Epithelial cell of prostate (primary cell): ENCODE results near the gene MAGI1.
A peak's percentile ranks its signal among the peaks of the same experiment; 100 is the strongest.

ENCODE experiments used
- DNase-seq: peaks from one replicate; pipeline ENCODE4 v3.0.0-alpha.2; 2011; ENCODE audit warnings: low read depth, low spot score
- H3K27ac ChIP-seq: fragments of 450-650 bp; 2 replicates; pipeline ENCODE4 v1.5.1; 2017; ENCODE audit warnings: mild to moderate bottlenecking

MAGI1 gene

DNA sequence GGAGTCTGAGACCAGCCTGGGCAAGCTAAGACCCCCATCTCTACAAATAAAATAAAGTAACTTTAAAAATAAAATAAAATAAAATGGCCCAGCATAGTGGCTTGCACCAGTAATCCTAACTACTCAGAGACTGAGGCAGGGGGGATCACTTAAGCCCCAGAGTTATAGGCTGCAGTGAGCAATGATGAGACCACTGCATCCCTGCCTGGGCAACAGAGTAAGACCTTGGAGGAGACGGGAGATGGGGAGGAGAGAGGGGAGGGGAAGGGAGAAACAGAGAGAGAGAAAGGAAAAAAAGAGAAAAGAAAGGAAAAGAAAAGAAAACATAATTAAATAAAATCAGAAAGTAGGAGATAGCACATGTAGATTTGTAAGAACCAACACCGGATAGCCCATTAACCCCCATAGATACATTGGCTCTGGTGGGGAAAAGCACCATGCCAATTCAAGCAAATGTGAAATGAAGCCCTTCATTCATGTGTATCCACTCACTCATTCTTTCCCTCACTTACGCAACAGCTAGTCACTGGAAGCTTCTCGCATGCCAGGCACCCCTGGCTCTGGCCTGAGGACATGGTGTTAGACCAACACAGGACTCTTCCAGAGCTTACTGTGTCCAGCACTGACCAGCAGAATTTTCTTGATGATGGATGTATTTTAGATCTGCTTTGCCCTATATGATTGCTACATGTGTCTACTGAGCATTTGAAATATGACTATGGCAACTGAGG lies 183.2 kb downstream of the MAGI1 start:
- no peak for DNase-seq
- H3K27ac ChIP-seq = no peak overlapping the region

DNA sequence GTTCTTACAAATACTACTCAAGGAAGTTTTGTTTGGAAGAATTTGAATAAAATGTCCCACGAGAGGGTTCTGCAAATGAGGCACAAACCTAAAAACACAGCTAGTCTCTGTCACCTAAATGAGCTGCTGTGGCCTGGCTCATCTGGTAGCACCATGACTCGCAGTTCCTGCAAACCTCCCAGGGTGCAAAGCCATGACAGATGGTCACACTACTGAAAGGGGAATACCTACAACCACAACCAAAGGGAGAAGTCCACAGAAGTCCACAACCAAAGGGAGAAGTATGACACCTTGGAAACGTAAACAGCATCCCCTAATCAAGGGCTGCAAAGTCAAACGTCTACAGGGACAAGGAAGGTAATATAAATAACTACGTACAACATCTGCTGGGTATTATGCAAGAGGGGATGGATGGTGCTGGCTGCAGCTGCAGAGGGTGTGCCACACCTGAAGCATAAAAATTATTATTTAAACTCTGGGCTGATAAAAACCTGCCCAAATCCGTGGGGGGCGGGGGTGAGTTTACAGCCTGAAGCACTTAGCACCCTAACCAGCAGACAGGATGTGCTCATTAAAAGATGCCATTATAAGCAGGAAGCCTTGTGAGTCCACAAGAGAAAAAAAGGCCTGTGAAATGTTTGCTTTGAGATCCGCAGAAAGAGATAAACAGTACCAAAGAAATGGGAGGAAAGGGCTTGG lies 184.0 kb downstream of the MAGI1 start:
- no peak overlapping the region for H3K27ac ChIP-seq
- DNase-seq = no peak

DNA sequence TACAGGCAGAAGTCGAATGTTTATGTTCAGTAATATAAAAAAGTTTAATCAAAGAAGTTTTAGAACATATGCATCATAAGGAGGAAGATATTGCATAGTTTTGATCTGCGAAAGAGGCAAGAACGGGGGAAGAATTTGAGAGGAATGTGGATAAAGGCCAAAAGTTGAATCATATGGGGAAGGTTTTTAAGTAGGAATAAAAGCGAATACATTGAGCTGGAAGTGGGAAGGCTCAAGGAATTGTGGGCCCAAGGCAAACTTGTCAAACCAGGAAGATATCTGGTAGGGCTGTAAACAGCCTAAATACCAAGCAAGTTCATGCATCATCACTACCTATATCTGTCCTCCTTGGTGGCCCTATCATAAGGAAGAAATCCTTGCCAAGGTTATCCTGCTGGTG lies 186.9 kb downstream of the MAGI1 start:
- no peak overlapping the region for H3K27ac ChIP-seq
- DNase-seq = no peak

DNA sequence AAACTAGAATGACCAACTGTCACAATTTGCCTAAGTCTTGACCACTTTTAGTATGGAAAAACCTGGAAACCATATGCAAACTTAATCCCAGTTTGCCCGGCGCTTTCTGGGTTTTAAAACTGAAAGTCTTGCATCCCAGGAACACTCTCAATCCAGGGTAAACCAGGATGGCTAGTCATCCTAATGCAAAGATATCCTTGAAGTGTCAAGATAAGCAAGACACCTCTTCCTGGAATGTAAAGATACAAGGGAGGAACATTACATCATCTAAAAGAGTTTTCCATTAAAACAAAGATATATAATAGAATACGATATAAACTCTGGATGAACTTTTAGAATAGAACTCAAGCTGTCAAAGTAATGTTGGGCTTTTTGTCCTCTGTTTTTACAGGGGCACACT lies 188.5 kb downstream of the MAGI1 start:
- H3K27ac ChIP-seq = no peak overlapping the region
- no peak for DNase-seq

DNA sequence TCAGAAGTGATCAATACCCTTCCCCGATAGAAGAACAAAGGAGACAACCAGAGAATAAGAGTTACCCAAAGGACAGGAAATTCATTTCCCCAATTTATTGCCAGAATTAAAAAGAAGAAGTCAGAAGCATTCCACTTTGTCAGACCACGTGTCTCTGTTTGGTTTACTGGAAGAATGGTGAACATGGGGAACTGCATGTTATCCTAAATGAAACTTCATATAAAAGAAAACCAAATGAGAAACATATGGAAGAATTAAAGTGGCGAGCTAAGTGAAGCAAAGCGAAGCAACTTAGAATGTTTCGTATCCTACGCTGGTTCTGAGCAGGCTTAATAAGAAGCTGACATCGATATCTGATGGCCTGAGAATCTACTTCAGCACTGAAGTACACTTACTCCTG lies 190.7 kb downstream of the MAGI1 start:
- no peak overlapping the region for H3K27ac ChIP-seq
- no peak for DNase-seq

DNA sequence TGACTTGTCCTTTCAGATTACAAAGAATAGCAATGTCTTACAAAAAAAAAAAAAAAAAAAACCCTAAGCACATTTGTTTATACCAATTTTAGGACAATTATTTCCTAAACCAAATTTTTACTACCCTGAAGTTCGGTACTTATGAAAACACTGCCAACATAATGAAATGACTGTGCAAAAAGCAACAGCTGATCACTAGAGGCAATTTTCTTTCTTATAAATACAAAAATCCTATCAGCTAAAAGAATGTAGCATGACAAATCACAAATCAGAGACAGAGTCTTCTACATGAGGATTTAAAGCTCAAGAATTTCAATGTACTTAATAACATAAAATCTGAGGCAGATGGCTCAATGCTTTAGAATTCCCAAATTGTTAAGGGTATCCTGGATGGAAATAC lies 191.8 kb downstream of the MAGI1 start:
- no peak for DNase-seq
- no peak overlapping the region for H3K27ac ChIP-seq

DNA sequence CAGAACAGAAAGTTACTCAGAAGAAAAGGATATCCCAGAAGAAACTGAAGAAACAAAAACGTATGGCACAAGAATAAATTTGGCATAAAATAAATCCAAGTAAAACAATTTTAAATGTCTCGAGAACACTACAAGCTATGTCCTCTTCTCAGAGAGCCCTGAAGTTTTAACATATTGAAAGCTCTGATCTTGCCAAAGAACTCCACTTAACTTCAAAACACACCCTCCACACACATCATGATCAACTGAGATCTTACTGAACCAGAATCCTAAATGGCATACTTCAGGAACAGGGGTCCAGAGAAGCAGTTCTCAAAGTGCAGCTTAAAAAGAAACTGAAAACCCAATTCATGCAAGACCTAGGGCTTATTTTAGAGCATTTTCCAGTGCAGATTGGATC lies 194.3 kb downstream of the MAGI1 start:
- H3K27ac ChIP-seq = no peak overlapping the region
- DNase-seq = no peak

GRCh38 chr3:65843732-65844131 lies 195.0 kb downstream of the MAGI1 start:
- no peak overlapping the region for H3K27ac ChIP-seq
- no peak for DNase-seq

DNA sequence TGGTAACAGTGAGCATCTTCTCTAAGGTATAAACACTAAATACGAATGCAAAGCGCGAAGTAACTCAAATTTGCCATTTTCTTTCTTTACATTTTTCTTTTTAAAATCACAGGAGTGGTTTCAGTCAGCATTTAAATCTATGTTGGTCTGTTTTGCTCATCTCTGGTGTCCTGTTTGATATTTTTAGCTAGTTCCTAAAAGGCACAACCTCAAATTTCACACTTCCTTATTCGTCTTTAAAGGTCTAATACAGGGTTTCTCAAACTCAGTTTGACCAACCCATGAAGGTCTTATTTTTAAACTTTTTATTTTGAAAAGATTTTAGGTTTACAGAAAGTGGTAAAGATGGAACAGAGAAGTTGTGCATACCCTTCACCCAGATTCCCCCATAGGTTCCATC lies 201.1 kb downstream of the MAGI1 start:
- H3K27ac ChIP-seq = no peak overlapping the region
- no peak for DNase-seq

- DNase-seq = no peak
These were observed 202.7 kb downstream of the MAGI1 start for GRCh38 chr3:65836047-65836446.

GRCh38 chr3:65833761-65834505 lies 204.8 kb downstream of the MAGI1 start:
- H3K27ac ChIP-seq = peak overlapping the region; percentile 52
- DNase-seq = no peak

More at GRCh38 chr3:65836047-65836446, 202.7 kb downstream of the MAGI1 start:
- H3K27ac ChIP-seq = no peak overlapping the region

DNA sequence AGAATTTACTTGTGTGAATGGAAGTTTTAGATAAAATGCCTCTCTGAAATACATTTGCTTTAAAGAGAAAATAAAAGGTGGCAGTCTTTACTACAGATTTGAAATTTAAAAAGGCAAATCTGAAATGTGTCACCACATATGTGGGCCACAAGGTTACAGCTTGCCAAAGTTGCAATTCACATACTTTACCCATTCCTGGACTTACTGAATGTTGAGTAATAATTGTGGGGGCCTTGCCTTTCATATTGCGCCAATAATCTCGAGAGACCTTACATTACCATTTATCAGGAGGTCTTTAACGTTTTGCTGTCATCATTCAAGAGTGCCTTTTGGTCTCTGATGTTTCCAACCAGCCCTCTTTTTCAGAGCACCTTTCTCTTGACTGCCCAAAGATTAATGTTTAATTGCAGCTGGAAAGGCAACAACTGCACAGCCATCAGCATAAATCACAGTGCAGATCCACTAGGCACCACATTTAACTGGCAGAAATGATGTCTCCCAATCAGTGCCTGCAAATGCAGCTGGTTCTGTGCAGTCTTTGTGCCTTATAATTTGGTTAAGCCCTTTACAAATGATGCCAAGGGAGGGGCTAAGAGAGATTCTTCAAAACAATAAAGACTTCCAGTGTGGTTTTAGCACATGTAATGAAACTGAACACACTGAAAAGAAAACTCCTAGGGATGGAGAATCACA lies 206.8 kb downstream of the MAGI1 start:
- no peak overlapping the region for H3K27ac ChIP-seq
- DNase-seq = no peak

DNA sequence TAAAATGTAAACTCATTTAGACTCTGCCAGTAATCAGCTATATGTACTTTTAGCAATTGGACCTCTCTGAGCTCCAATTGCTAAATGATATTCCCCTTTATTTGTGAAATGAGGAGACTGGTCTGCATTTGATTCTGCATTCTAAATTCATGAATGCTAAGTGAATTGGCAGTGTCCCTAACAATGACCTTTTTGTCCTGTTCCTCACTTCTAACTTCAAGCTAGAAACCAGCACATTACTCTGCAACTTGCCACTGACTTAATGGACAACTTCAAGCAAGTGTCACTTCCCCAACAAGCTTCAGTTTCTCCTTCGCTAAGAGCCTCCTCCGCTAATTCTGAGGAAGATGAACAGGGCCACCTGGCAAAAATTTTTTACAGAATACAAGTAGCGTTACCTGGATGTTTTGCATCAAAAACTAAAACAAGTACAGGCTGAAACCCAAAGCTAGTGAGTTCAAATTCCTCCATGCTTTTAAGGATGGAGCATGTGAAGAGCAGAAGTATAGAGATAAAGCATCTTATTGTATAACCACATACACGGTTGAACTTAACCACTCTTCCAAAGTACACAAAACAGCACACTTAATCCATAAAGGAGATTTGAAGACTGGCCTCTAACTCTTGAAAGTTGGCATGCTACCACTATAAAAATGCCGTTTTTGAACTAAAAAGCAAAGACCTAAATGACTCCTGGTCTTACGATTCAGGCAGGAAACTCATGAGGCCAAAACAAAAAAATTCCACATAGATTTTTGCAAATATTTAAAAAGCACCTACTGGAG lies 207.6 kb downstream of the MAGI1 start:
- no peak overlapping the region for H3K27ac ChIP-seq
- DNase-seq = no peak

DNA sequence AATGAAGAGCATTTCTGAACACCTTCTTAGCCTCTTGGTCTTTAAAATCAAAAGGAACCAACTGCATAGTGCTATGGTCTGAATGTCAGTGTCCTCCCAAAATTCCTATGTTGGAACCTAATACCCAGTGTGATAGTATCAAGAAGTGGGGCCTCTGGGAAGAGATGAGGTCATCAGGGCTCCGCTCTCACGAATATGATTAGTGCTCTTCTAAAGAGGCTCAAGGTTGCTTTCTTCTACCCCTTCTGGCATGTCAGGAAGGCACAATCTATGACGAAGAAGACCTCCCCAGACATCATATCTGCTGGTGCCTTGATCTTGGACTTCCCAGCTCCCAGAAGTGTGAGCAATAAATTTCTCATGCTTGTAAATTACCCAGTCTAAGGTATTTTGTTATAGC lies 209.5 kb downstream of the MAGI1 start:
- DNase-seq = no peak
- H3K27ac ChIP-seq = no peak overlapping the region

GRCh38 chr3:65828706-65829105 lies 210.0 kb downstream of the MAGI1 start:
- no peak for DNase-seq
- H3K27ac ChIP-seq = no peak overlapping the region

GRCh38 chr3:65827076-65827475 lies 211.6 kb downstream of the MAGI1 start:
- H3K27ac ChIP-seq = no peak overlapping the region
- DNase-seq = no peak

GRCh38 chr3:65824166-65824565 lies 214.6 kb downstream of the MAGI1 start:
- no peak overlapping the region for H3K27ac ChIP-seq
- no peak for DNase-seq

DNA sequence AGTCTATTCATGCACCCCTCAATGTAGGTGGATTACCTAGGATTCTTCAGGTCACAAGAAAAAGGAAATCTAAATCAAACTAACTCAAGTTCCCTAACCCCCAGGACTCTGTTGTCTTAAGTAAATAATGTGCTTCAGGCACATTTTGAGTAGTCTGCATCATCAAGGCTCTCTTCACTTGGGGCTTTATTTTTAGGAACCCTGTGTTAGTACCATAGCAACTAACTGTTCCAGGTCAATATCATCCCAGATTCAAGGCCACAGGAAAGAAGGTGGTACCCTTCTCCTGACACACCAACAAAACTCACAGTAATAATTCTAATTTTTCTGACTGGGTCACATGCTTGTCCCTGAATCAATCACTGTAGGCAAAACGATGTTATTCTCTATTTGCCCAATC lies 218.1 kb downstream of the MAGI1 start:
- H3K27ac ChIP-seq = no peak overlapping the region
- DNase-seq = no peak

GRCh38 chr3:65819896-65820295 lies 218.8 kb downstream of the MAGI1 start:
- DNase-seq = no peak
- no peak overlapping the region for H3K27ac ChIP-seq

DNA sequence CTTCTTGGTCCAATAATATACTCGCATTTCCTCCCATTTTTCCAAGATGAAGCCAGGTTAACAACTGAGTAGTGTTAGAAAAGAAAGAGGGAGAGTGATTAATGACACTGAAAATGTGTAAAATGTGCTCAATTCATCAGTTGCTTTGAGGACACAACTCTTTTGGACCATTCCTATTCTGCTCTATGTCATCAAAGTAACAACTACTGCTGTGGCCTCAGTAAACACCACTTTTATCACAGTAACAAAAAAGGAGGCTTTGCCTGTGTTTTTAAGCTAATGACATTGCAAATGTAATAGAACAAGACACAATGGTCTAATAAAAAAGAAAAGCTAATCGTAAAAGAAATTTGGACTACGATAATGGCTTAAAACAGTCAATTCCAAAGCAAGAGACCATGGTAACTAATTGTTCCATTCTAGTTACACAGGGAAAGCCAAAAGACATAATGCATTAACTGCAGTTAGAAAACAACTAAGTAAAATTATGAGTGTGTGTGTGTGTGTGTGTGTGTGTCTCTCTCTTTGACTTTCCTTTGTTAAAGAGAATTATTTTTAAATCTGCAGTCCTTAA lies 221.1 kb downstream of the MAGI1 start:
- H3K27ac ChIP-seq = no peak overlapping the region
- DNase-seq = no peak
